ENCODE data around the gene TEX28. TPM values are rescaled to one million over a fixed set of nuclear protein-coding genes. Genes with fewer than 3 reads are reported as not detected.

Gene TEX28
- total RNA-seq, 1 experiment from 2014 or later = not detected

GRCh38 chrX:154333116-154333515 is 38.2 kb upstream of the TEX28 start:
- Histone ChIP-seq H4K20me1 (ENCODE audit: insufficient read depth) (no peaks in the 10 kb centered on the region), H3K9me2 (ENCODE audit: insufficient read depth) (no peaks in the 10 kb centered on the region), H3K9me3 (ENCODE audit: control insufficient read depth in 1 of 2, insufficient read depth in 1 of 2, low read depth in 1 of 2, low read length in 2 of 2) (no peaks in the 10 kb centered on the region), H3K9ac (ENCODE audit: low read length) (no peak overlapping the region), H3K27me3 (ENCODE audit: insufficient read depth, low read length) (no peaks in the 10 kb centered on the region), H3K79me2 (ENCODE audit: insufficient read depth, low read length) (no peaks in the 10 kb centered on the region), H2AFZ (ENCODE audit: low read depth, low read length, poor library complexity, severe bottlenecking) (no peak overlapping the region), H3K36me3 (ENCODE audit: control insufficient read depth in 1 of 2, insufficient read depth in 2 of 2, low read length in 2 of 2) (no peaks in the 10 kb centered on the region), H3K4me3 (replicated peaks in 1 of 2; ENCODE audit: low read depth in 1 of 2, low read length in 2 of 2) (no peak overlapping the region), H3K4me1 (ENCODE audit: control insufficient read depth in 1 of 2, insufficient read depth in 2 of 2, low read length in 2 of 2) (no peaks in the 10 kb centered on the region), H3K4me2 (ENCODE audit: low read length) (no peak overlapping the region), H3K27ac (ENCODE audit: low read depth, low read length) (no peak overlapping the region)
- CTCF ChIA-PET = no interaction called here
- intact Hi-C loops (cut with micrococcal nuclease) = no loop called here
- ATAC-seq (no peak), DNase-seq (ENCODE audit: low read depth, low spot score) (no peak)
- RAD21 ChIA-PET (ENCODE audit: low non-redundant PET in 1 of 2, low total read pairs in 2 of 2, uncharacterized antibody in 2 of 2, unreplicated experiment in 2 of 2) = no interaction called here
- POLR2A ChIA-PET = no interaction called here
- no peak for TF ChIP-seq JUND (IDR thresholded peaks at IDR 0.05)
- TF ChIP-seq EZH2phosphoT487 (IDR thresholded peaks at IDR 0.05; ENCODE audit: borderline replicate concordance) = no peak
- no peak for TF ChIP-seq ZBTB33 (IDR thresholded peaks at IDR 0.05; ENCODE audit: extremely low read depth, insufficient replicate concordance, low read length)
- no peak for TF ChIP-seq POLR2AphosphoS5 (IDR thresholded peaks at IDR 0.05; ENCODE audit: low read depth, low read length)
- TF ChIP-seq ZFX (IDR thresholded peaks at IDR 0.05) = no peak
- TF ChIP-seq SRF (IDR thresholded peaks at IDR 0.05; ENCODE audit: low read depth) = no peak
- no peak for TF ChIP-seq MAX (IDR thresholded peaks at IDR 0.05)
- BruUV-seq (replicated peaks) = no TSS peak

GRCh38 chrX:154332561-154332960 is 37.6 kb upstream of the TEX28 start:
- DNase-seq (ENCODE audit: low read depth, low spot score) (no peak), ATAC-seq (no peak)
- H3K4me3 ChIP-seq (replicated peaks in 1 of 2; ENCODE audit: low read depth in 1 of 2, low read length in 2 of 2) = no peak overlapping the region
- H3K4me1 ChIP-seq (ENCODE audit: control insufficient read depth in 1 of 2, insufficient read depth in 2 of 2, low read length in 2 of 2) = no peaks in the 10 kb centered on the region
- H3K27me3 ChIP-seq (ENCODE audit: insufficient read depth, low read length) = no peaks in the 10 kb centered on the region
- H3K9me3 ChIP-seq (ENCODE audit: control insufficient read depth in 1 of 2, insufficient read depth in 1 of 2, low read depth in 1 of 2, low read length in 2 of 2) = no peaks in the 10 kb centered on the region
- H2AFZ ChIP-seq (ENCODE audit: low read depth, low read length, poor library complexity, severe bottlenecking) = no peak overlapping the region
- no peaks in the 10 kb centered on the region for H3K9me2 ChIP-seq (ENCODE audit: insufficient read depth)
- BruUV-seq (replicated peaks) = no TSS peak
- ChIA-PET CTCF (no interaction called here), RAD21 (ENCODE audit: low non-redundant PET in 1 of 2, low total read pairs in 2 of 2, uncharacterized antibody in 2 of 2, unreplicated experiment in 2 of 2) (no interaction called here), POLR2A (no interaction called here)
- no peak overlapping the region for H3K9ac ChIP-seq (ENCODE audit: low read length)
- H3K79me2 ChIP-seq (ENCODE audit: insufficient read depth, low read length) = no peaks in the 10 kb centered on the region
- H3K36me3 ChIP-seq (ENCODE audit: control insufficient read depth in 1 of 2, insufficient read depth in 2 of 2, low read length in 2 of 2) = no peaks in the 10 kb centered on the region
- TF ChIP-seq SIN3A (IDR thresholded peaks at IDR 0.05; ENCODE audit: low read depth) (no peak), JUND (IDR thresholded peaks at IDR 0.05) (no peak), ATF3 (IDR thresholded peaks at IDR 0.05) (no peak), EZH2phosphoT487 (IDR thresholded peaks at IDR 0.05; ENCODE audit: borderline replicate concordance) (no peak), FOSL1 (IDR thresholded peaks at IDR 0.05; ENCODE audit: low read depth) (no peak), EGR1 (IDR thresholded peaks at IDR 0.05; ENCODE audit: low read depth) (no peak), SP1 (IDR thresholded peaks at IDR 0.05; ENCODE audit: low read depth) (no peak), POLR2A (IDR thresholded peaks at IDR 0.05; ENCODE audit: borderline replicate concordance, extremely low read depth, insufficient read depth, insufficient read length) (no peak), ZBTB33 (IDR thresholded peaks at IDR 0.05; ENCODE audit: extremely low read depth, insufficient replicate concordance, low read length) (no peak), TCF7L2 (IDR thresholded peaks at IDR 0.05; ENCODE audit: borderline replicate concordance, extremely low read depth, insufficient read depth, insufficient read length) (no peak), ZFX (IDR thresholded peaks at IDR 0.05) (no peak), ELF1 (IDR thresholded peaks at IDR 0.05; ENCODE audit: borderline replicate concordance, low read depth) (no peak), ZNF274 (IDR thresholded peaks at IDR 0.05; ENCODE audit: low read depth, low read length) (no peak), POLR2AphosphoS5 (IDR thresholded peaks at IDR 0.05; ENCODE audit: low read depth, low read length) (no peak), YY1 (IDR thresholded peaks at IDR 0.05; ENCODE audit: extremely low read depth, insufficient replicate concordance, low read depth, low read length) (no peak), CBX3 (IDR thresholded peaks at IDR 0.05; ENCODE audit: low read depth) (no peak)
- no peaks in the 10 kb centered on the region for H4K20me1 ChIP-seq (ENCODE audit: insufficient read depth)
- intact Hi-C loops (cut with micrococcal nuclease) = no loop called here
- no peak overlapping the region for H3K27ac ChIP-seq (ENCODE audit: low read depth, low read length)
- H3K4me2 ChIP-seq (ENCODE audit: low read length) = no peak overlapping the region

Data from HCT116 (cell line).